ENCODE results near the gene AK4. TPM values are rescaled to one million over a fixed set of nuclear protein-coding genes. Genes with fewer than 3 reads are reported as not detected.
"Not testable (repeated sequence)": the region's sequence is repeated elsewhere in the genome, so short reads cannot be mapped to it uniquely, and the experiment has no call there.

AK4 gene
- total RNA-seq, 1 donor from 2014 or later: 36.6 TPM

DNA sequence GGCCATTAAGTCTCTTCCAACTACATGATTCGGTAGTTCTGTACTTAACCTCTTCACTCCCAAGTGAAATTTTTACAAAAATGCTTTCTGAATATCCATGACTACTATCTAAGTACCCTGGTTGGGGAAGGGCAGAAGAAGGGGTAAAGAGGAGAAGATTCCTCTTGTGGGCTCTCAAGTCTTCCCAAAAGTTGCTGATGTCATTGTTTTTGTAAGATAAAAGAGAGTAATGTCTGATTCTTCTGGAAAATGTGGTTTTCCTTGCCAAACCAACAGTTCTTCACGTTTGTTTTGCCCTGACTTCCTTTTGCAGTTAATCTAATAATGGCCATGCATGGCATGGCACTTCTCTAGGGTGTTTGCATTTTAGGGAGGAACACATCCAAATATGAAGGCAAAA, 34.7 kb upstream of the AK4 start:
- TF ChIP-seq, protein P1, sequence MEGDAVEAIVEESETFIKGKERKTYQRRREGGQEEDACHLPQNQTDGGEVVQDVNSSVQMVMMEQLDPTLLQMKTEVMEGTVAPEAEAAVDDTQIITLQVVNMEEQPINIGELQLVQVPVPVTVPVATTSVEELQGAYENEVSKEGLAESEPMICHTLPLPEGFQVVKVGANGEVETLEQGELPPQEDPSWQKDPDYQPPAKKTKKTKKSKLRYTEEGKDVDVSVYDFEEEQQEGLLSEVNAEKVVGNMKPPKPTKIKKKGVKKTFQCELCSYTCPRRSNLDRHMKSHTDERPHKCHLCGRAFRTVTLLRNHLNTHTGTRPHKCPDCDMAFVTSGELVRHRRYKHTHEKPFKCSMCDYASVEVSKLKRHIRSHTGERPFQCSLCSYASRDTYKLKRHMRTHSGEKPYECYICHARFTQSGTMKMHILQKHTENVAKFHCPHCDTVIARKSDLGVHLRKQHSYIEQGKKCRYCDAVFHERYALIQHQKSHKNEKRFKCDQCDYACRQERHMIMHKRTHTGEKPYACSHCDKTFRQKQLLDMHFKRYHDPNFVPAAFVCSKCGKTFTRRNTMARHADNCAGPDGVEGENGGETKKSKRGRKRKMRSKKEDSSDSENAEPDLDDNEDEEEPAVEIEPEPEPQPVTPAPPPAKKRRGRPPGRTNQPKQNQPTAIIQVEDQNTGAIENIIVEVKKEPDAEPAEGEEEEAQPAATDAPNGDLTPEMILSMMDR (conservative IDR thresholded peaks at IDR 0.05; ENCODE audit: low read depth, low read length): no peak
- DNase-seq (ENCODE audit: low read depth): no peak
- H3K4me3 ChIP-seq (ENCODE audit: low read depth, low read length): no peak overlapping the region

DNA sequence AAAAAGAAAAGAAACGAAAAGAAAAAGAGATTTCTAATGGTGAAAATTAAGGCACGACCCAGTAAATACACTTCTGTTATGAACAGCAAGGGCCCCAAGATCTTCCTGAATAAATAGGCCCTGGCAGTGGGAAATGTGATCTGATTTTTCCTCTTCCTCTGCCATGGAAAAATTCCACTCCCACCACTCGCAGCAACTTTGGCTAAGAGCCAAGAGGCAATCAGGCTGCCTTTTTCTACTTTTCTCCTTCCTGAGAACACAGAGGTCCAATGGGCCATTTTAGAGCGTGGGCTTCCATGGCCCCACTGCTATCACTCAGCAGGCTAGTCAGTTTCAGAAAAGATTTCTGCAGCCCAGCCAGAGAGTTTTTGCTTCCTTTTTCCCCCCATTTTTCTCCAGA, 33.7 kb upstream of the AK4 start:
- DNase-seq (ENCODE audit: low read depth): no peak
- TF ChIP-seq, protein P1 (conservative IDR thresholded peaks at IDR 0.05; ENCODE audit: low read depth, low read length): no peak
- H3K4me3 ChIP-seq (ENCODE audit: low read depth, low read length): no peak overlapping the region

DNA sequence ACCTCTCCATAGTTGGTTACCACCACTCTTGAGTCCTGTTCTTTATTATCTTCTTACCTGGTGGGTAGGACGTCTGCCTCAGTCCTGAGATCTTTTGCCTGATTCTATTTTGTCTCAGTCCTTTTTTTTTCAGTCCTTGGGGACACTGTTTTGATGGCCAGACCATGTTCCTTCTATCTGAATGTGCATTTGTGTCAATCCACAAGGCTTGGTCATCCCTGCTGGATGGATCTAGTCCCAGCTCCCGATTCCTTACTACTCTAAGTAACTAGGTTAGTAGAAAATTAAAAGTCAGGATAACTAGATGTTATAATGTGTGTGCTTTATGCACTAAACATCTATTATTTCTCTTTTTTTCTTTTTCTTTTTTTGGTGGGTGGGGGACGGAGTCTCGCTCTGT, 28.1 kb upstream of the AK4 start:
- no peak for DNase-seq (ENCODE audit: low read depth)
- TF ChIP-seq, protein P1 (conservative IDR thresholded peaks at IDR 0.05; ENCODE audit: low read depth, low read length): no peak
- no peak overlapping the region for H3K4me3 ChIP-seq (ENCODE audit: low read depth, low read length)

DNA sequence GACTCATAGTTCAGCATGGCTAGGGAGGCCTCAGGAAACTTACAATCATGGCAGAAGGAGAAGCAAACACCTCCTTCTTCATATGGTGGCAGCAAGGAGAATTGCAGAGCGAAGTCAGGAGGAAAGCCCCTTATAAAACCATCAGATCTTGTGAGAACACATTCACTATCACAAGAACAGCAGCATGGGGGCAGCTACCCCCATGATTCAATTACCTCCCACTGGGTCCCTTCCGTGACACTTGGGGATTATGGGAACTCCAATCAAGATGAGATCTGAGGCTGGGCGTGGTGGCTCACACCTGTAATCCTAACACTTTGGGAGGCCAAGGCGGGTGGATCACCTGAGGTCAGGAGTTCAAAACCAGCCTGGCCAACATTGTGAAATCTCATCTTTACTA, 18.9 kb upstream of the AK4 start:
- not testable (repeated sequence) for DNase-seq (ENCODE audit: low read depth)

DNA sequence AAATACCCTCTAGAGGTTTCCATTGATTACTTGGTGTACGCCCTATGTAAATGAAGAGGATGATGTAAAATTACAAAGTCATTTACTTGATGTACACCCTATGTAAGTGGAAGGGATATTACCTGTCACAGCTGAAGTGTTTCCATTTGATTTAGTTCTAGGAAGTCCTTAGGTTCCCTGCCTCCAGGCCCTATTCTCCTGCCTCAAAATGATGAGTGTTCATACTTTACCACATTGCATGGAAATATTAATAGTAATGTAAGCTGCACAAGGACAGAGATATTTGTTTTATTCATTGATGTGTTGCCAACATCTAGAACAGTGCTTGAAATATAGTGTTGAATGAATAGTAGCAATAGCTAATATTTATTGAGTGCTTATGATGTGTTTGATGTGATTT, 9.5 kb upstream of the AK4 start:
- DNase-seq (ENCODE audit: low read depth): no peak
- H3K4me3 ChIP-seq (ENCODE audit: low read depth, low read length): no peak overlapping the region
- TF ChIP-seq, protein P1 (conservative IDR thresholded peaks at IDR 0.05; ENCODE audit: low read depth, low read length): no peak

More for the DNA sequence above, 18.9 kb upstream of the AK4 start:
- not testable (repeated sequence) for H3K4me3 ChIP-seq (ENCODE audit: low read depth, low read length)

DNA sequence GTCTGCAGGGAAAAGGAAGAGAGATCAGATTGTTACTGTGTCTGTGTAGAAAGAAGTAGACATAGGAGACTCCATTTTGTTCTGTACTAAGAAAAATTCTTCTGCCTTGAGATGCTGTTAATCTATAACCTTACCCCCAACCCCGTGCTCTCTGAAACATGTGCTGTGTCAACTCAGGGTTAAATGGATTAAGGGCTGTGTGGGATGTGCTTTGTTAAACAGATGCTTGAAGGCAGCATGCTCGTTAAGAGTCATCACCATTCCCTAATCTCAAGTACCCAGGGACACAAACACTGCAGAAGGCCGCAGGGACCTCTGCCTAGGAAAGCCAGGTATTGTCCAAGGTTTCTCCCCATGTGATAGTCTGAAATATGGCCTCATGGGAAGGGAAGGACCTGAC, 8.2 kb upstream of the AK4 start:
- not testable (repeated sequence) for H3K4me3 ChIP-seq (ENCODE audit: low read depth, low read length); DNase-seq (ENCODE audit: low read depth)

DNA sequence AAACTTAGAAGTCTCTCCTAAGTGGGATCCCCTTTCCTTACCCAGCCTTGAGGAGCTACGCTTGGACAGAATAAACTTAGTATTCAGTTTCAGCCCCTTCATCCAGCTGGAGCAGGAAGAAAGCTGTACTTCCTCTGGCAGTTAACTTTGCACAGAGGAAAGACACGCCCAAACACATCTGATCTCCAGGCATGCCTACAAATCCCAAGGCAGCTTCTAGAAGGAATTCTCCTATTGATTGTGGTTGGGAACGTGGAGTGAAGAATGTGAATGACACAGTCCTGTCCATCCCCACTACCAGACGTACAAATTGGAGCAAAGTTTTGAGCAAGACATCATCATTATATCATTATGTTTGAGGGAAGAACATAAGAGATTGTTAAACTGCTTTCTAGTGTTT, 6.6 kb upstream of the AK4 start:
- TF ChIP-seq, protein P1 (conservative IDR thresholded peaks at IDR 0.05; ENCODE audit: low read depth, low read length): no peak
- H3K4me3 ChIP-seq (ENCODE audit: low read depth, low read length): no peak overlapping the region
- DNase-seq (ENCODE audit: low read depth): no peak

DNA sequence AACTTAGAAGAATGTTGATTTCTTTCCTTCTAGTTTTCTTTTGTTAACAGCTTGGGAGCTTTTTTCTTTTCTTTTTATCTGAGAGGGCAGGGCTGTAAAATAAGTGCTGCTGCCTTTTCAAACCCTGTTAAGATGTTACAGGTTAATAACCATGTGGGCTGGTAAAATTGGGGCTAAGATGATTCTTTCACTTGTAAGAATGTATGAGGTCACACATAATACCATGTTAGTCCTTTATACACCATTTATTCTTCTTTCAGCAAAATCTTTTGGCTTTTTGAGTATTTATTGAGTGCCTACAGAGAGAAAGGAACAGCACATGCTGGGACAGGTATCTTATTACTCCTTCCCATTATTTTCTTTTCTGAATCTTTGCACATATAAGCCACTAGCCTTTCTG, 6.1 kb upstream of the AK4 start:
- DNase-seq (ENCODE audit: low read depth): no peak
- H3K4me3 ChIP-seq (ENCODE audit: low read depth, low read length): no peak overlapping the region
- TF ChIP-seq, protein P1 (conservative IDR thresholded peaks at IDR 0.05; ENCODE audit: low read depth, low read length): no peak

DNA sequence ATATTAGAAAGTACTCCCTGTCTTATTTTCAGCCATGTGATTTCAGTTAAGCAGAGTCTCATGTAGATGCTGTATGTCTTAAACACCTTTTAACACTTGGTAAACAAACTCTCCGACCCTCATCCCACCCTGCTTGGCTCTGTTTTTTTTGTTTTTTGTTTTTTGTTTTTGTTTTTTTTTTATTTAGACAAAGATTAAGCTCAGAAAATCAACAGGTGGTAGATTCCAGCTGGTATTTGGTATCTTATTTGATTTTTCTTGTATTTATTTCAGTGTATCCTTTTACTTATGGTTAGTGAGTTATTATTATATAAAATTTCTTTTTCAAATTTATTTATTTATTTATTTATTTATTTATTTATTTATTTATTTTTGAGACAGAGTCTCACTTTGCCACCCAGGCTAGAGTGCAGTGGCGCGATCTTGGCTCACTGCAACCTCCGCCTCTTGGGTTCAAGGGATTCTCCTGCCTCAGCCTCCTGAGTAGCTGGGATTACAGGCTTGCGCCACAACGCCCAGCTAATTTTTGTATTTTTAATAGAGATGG, 4.8 kb upstream of the AK4 start:
- not testable (repeated sequence) for DNase-seq (ENCODE audit: low read depth); H3K4me3 ChIP-seq (ENCODE audit: low read depth, low read length)
